DMS 273 treated with DMSO at 0.1 percent for 48 hours (cell line): ENCODE results near the gene VPS26B.
"Not testable (repeated sequence)": the region's sequence is repeated elsewhere in the genome, so short reads cannot be mapped to it uniquely, and the experiment has no call there.

Source experiments
- DNase-seq: peaks from one replicate; lab custom pipeline; 2025; lab: John Stamatoyannopoulos, UW

The VPS26B gene

DNA sequence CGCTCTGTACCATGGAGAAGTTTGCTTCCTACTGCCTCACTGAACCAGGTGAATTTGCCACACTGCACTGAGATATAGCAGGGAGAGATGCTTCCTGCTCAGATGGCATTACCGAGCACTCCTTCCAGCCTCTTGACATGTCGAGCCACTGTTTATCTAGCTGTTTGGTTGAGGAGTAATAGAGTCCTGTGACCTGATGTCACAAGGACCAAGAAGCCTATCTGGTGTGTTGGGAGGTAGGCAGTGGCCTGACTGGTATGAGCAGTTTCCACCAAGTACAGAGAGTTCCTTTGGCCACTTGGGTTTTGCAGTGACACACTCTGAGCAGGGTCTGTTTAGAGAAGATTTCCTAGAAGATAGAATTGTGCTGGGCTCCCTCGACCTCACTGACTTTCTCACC lies 34.1 kb downstream of the VPS26B start:
- DNase-seq, result no peak

- no peak for DNase-seq
Measured at GRCh38 chr11:134260503-134260902, 36.0 kb downstream of the VPS26B start.

GRCh38 chr11:134260983-134261382 lies 36.5 kb downstream of the VPS26B start:
- no peak for DNase-seq

- no peak for DNase-seq
Measured at GRCh38 chr11:134261626-134262488, 37.4 kb downstream of the VPS26B start.

GRCh38 chr11:134264966-134265764 lies 40.7 kb downstream of the VPS26B start:
- no peak for DNase-seq

DNA sequence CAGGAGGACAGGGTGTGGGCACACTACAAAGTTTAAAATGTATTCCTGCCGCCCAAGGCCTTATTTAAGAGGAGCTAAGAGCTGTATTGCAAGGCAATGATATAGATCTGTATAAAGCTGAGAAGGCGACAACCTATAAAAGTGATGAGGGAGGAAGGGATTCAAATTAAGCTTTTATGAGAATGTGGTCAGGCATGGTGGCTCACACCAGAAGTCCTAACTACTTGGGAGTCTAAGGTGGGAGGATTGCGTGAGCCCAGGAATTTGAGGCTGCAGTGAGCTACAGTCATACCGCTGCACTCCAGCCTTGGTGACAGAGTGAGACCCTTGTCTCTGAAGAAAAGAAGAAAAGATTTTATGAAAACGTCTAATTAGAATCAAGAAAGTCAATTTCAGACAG lies 42.0 kb downstream of the VPS26B start:
- no peak for DNase-seq

DNA sequence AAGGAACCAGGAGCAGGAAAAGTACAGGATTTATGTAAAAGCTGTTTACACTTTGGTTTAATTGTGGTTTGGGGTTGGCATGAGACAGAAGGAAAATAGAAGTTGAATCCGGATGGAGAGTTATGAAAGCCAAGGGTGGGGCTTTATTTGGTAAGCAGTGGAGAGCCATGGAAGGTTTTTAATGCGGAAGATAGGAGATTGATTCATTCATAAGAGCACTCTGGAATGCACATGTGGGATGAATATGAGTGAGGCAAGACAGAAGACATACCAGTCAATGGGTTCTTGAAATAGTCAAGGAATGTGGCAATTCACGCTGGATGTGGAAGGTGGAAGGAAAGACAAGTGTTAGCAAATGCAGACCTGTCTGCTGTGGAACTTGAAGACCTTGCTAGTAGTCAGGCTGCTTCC lies 42.4 kb downstream of the VPS26B start:
- DNase-seq, result no peak

DNA sequence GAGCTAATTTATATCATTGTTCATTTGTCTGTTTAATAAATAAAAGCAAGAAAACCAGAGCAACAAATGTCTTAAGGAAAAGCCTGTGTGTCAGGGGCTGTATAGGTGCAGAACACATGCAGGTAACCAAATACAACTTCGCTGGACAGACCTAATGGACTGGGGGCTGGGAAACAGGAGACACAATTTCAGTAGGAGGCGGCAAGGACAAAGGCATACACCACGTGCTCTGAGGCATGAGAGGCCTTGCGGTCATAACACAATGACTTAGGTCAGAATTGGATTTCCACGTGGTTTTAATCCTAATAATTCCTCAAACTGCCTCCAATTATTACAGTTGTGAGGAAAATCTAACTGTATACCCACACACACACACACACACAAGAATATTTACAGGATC lies 43.0 kb downstream of the VPS26B start:
- no peak for DNase-seq

DNA sequence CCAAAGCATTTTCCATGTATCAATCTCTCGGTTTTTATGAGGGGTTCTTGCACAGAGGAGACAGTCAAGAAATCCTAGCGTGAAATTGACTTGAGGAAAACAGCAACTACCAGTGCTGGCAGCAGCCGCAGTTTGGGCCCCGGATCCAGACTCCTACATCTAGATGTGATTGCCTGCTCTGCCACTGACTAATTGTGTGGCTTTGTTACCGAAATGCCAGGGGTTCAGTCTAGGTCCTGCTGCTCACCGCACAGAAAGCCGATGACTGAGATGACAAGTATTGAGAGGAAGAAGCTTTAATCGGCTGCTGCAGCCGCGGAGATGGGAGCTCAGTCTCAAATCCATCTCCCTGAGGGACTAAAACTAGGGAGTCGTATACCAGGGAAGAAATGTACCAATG lies 43.5 kb downstream of the VPS26B start:
- no peak for DNase-seq

- DNase-seq, result no peak
Measured at GRCh38 chr11:134270250-134270714, 45.8 kb downstream of the VPS26B start.

- DNase-seq, result no peak
Measured at GRCh38 chr11:134271978-134272377, 47.5 kb downstream of the VPS26B start.

GRCh38 chr11:134272381-134273316 lies 48.2 kb downstream of the VPS26B start:
- no peak for DNase-seq

- no peak for DNase-seq
Measured at GRCh38 chr11:134273317-134273712, 48.8 kb downstream of the VPS26B start.

GRCh38 chr11:134275188-134275533 lies 50.7 kb downstream of the VPS26B start:
- no peak for DNase-seq

DNA sequence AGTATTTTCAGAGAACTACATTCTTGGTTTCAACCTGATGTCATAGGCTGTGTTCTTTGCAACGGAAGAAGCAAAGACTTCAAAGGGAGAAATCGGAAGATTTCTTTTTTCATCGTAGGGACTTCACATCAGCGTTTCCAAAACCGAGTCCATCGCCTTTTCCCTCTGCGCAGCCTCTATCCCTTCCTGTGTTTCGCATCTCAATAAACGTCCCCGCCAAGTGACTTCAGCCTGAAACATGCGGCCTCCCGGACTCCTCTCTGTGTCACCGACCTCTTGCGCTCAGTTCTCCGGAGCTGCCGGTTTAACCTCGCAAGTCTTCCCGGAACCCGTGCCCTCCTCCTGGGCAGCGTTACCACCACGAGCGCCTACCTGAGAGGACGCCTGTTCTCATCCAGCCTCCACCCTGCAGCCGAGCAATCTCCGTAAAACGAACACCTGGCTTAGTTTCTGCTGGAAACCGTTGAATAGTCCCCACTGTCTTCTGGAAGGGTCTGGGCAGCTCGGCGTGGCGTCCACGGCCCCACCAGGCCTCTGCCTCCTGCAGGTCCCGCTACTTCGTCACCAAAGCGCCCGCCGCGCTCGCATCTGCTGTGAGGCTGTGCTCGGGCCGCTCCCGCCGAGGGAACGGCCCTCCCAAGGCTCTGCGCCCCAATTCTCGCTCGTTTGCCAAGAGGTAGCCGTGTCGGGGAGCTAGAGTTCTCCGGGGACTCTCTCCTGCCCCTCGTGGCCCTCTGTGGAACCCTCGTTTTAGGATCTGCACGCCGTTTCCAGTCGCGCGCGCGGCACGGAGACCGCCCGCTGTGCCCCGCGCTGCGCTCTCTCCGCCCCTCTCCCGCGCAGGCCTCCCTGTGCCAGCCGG lies 51.3 kb downstream of the VPS26B start, which contains the start of gene GLB1L3:
TSS of gene GLB1L3 (plus strand) at position 846 of the 862 bp plus-strand sequence. CDS start 362 bp downstream, outside the sequence.
- peak; percentile 45 for DNase-seq

DNA sequence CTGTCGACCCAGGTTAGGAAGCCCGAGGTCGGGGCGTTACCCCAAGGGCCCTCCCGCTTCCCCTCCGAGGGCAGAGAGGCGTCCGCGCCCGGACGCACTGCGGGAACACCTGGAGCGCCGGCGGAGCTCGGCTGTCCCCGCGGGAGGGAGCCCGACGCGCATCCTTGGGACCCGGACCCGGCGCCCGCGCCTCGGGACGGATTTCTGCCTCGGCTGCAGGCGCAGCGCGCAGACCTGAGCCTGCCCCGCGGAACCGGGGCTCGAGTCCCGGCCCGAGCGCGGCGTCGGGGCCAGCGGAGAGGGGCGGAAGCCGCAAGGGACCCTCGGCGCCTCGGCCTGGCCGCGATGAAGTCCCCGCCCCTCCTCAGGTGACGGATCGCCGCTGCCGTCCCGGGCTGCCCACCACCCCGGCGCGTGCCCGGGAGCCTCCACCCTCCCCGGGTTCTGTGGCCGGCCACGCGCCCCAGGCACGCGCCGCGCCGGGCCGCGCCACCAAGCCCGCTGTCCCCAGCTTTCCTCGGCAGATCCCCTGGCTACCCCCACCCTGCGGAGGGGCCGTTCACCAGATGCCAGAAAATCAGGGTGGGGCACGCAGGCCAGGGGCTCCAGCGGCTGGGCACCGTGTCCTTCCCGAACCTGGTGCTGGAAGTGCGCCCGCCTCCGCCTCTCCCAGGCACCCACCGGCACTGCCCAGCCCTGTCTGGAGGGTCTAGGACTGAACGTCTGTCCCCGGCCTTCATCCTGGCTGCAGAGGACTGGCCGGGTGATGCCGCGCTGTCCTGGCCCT lies 52.1 kb downstream of the VPS26B start:
- no peak for DNase-seq

GRCh38 chr11:134277183-134278001 lies 52.9 kb downstream of the VPS26B start:
- DNase-seq, result no peak

- DNase-seq, result no peak
Measured at GRCh38 chr11:134278356-134278755, 53.9 kb downstream of the VPS26B start.

GRCh38 chr11:134281635-134282034 lies 57.2 kb downstream of the VPS26B start:
- not testable (repeated sequence) for DNase-seq
